Measurements from ENCODE around the gene RNF167. TPM values are rescaled to one million over a fixed set of nuclear protein-coding genes. Genes with fewer than 3 reads are reported as not detected.
A peak's percentile ranks its signal among the peaks of the same experiment; 100 is the strongest.

Gene RNF167
- total RNA-seq, 1 donor from 2014 or later: 13.0 TPM

DNA sequence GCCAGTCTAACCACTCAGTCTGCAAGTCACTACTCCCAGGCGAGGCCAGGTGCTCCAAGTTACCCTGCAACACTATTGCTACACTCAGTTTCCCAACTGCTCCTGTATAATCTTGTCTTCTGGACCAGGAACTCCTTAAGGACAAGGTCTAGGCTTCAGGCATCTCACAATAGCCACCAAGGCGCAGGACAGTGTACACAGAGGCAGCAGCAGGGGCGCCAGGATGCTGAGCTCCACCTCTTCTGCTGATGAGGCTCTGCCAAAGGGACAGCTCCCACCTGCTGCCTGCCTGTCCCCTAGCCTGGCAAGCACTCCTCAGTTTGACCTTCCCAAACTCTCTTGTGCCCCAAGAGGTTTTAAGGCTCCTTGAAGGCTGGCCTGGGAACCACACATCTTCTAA is 3.6 kb upstream of the RNF167 start:
- no peak for FAIRE-seq
- DNase-seq (ENCODE audit: low spot score in 2 of 2): no peak

DNA sequence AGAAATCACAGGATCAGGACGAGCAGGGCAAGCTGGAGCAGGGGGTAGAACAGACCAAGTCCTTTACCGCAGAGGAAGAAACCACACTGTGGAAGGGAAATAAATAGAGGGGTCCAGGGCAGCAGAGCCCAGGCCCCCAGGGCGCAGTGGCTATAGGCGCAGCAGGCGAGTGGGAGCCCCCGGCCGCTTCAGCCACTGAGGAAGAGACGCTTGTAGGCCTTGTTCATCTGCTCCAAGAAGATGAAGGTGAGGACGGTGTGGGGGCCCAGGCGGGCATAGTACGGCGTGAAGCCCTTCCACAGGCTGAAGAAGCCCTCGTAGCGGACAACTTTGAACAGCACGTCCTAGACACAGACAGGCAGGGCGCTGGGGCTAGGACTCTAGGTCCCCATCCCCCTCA is 2.5 kb upstream of the RNF167 start:
- FAIRE-seq: no peak
- DNase-seq (ENCODE audit: low spot score in 2 of 2): no peak

DNA sequence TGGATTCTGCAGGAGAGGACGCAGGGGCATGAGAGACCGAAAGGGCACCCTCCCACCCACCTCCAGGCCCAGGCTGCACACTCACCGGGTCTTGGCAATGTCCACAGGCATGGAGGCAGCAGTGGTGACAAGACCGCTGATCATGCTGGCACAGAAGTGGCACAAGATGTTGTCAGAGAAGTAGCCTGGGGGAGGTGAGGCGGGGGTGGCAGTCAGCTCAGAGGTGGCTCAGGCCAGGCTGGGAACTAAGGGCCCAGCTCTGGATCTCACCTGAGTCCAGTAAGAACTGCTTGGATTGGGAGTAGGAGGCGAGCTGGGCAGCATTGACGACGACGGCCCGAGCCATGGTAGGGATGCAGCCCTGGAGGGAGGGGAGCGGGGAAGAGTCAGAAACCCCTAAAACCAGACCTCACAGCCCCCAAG is 2.0 kb upstream of the RNF167 start:
- no peak for DNase-seq (ENCODE audit: low spot score in 2 of 2)
- no peak for FAIRE-seq

DNA sequence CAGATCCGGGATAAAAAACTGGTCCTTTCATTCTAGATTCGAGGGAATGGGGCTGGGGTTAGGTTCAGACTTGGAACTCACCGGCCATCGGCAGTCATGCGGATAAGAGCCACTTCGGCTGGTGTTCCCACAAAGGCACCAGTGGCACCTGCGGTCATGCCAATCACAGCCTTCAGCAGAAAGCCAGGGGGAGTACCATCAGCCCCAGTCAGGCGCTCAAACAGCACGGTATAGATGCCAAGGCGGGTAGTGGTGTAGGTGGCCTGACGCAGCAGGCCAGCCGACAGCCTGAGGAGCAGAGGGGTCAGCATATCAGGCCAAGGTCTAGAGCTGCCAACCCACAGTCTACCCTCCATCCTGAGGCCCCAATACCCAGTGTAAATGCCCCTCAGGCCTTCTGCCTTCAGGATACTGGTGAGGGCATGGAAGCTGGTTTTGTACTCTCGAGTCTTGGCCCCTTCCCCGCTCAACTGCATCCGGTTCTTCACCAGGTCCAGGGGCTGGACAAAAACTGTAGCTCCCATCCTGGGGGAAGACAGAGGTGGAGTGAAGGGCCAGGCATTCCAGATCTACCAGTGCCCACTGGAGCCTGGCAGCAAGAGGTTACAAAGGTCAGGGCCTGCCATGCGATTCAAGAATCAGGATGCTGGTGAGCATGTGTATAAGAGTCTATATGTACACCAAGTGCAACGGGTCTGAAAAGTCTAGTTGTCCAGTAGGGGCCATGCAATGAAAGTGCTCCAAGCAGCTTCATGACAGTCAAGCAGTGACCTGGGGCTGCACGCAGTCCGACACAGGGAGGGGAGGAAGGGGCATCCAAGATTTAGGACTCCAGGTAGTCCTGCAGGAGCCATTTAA is 1.2 kb upstream of the RNF167 start:
- no peak for DNase-seq (ENCODE audit: low spot score in 2 of 2)
- FAIRE-seq: no peak

DNA sequence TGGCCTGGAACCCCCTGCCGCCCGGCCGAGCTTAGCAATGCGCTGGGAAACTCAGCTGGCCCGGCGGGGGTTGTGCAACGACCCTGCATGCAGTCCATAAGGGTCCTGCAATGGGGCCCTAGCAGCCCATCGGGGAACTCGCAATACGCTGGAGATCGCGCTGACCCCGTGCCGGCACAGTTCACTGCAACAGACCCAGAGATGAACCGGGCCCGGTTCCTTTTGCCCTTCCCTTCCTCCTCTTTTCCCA is 597 bp upstream of the RNF167 start:
- FAIRE-seq (no peak), DNase-seq (ENCODE audit: low spot score in 2 of 2) (no peak)

DNA sequence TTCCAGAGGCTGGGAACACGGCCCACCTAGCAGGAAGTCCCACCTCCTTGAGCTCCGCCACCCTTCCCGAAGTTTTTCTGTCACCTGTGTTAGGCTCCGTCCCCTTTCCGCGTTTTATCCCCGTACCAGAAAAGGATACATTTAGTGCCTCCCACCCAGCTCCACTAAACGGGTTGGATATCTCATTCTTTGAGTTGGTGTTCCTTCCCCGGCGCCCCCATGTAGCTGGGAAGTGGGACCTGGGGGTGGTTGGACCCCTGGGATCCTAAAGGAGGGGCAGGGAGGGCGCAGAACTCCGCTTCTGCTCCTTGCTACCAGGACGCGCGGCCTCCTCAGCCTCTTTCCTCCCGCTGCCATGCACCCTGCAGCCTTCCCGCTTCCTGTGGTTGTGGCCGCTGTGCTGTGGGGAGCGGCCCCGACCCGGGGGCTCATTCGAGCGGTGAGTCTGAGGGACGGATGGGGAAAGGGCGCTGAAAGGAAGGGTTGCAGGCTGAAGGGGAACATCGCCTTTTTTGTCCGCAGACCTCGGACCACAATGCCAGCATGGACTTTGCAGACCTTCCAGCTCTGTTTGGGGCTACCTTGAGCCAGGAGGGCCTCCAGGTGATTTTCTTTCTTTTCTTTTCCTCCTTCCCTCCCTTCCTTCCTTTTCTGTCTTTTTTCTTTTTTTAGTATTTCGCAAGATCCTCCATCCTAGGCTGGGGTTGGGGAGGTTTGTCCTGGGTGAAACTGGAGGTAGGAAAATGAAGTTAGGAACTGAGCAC is 669 bp downstream of the RNF167 start:
- peak in 1 of 2 donors; percentile 90 for DNase-seq (ENCODE audit: low spot score in 2 of 2)
- FAIRE-seq: no peak

DNA sequence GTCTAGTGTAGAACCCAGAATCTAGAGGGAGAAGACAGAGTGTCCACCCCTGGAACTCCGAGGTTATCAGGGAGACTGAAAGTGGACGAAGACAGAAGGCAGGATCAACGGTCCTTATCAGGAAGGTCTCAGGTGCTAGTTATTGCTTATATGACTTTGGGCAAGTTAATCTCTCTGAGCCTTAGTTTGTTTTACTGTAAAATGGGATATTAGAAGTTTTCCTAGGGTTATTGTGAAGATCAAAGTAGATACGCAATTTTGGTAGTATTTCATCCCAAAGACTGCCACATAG is 1.2 kb downstream of the RNF167 start:
- DNase-seq (ENCODE audit: low spot score in 2 of 2) (no peak), FAIRE-seq (no peak)

DNA sequence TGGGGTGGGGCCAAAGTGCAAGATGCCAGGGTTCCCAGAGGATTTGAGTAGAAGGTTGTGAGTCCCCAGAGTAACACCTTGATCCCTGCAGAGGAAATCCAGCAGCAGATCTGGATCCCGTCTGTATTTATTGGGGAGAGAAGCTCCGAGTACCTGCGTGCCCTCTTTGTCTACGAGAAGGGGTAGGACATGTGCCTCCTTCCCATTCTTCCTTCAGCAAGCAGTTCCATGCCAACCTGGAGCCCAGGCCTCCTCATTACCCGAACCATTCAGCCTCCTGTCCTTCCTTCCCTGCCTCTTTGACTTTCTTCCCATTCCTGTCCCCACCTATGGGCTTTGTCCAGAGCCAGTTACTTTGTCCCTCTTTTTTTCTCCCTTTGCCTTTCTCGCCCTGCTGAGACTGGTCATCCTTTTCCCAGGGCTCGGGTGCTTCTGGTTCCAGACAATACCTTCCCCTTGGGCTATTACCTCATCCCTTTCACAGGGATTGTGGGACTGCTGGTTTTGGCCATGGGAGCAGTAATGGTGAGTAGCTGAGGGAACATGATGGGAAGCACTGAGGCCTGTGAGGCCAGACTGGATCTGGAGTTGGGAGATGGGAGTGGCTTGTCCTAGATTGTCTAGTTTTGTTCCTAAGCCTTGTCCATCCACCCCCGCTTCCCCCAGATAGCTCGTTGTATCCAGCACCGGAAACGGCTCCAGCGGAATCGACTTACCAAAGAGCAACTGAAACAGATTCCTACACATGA is 2.9 kb downstream of the RNF167 start:
- DNase-seq (ENCODE audit: low spot score in 2 of 2) (no peak), FAIRE-seq (no peak)

DNA sequence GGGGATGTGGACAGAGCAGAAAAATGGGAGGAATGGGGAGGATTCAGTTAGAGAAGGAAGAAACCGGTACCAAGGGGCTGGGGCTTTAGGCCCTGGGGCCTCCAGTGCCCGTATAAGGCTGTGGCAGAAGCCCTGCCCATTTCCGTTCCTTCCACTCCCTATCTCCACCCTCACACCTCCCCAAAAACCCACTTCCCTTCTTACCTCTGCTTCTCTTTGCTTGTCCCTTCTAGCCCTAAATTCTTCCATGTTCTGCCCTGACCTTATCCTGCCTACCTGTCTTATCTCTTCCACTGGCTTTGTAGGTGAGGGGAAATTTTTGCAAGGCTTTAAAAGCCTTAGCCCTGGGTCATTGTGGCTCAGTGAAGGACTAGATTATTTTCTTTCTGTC is 4.1 kb downstream of the RNF167 start:
- DNase-seq (ENCODE audit: low spot score in 2 of 2): no peak
- no peak for FAIRE-seq

DNA sequence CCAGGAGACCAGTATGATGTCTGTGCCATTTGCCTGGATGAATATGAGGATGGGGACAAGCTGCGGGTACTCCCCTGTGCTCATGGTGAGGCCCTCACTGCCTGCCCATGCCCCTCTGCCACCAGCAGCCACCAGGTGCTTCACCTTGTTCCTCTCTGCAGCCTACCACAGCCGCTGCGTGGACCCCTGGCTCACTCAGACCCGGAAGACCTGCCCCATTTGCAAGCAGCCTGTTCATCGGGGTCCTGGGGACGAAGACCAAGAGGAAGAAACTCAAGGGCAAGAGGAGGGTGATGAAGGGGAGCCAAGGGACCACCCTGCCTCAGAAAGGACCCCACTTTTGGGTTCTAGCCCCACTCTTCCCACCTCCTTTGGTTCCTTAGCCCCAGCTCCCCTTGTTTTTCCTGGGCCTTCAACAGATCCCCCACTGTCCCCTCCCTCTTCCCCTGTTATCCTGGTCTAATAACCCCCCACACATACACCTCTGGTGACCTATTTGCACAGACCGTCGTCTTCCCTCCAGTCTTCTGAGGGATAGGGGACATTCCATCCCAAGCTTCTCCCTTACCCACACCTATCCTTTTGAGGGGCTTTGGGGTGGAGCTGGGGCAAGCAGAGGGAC is 4.6 kb downstream of the RNF167 start:
- DNase-seq (ENCODE audit: low spot score in 2 of 2) (no peak), FAIRE-seq (no peak)

DNA sequence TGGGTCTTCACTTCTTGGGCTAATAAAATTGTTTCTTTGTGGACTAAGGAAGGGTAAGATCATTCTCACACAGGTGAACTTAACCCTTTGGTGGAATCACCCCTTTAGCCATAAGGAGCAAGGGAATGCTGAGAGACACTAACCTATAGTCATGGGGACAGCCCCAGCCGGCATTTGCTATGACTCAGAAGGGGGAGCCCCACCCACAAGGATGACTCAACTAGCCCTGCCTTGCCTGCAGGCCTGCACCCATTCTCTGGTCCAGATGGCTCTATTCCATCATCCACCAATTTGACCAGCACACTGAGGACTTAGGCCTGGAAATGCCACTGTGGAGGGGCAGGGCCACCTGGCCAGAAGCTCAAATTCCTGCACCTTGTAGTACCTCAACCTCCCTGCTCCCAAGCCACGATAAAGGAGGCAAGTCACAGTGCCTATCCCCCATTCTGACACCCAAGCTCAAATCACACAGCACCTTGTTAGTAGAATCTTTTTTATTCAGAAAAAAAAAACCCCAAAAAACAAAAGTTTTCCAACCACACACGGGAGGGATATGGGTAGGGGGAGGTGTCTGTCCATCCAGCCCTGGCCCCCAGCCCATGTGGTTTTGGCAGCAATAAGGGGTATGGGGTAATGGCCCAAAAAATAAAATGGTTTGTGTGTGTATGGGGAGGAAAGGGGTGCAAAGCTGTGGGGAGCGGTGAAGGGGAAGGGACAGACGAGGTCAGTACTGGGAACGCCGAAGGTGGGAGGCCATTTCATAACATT is 5.3 kb downstream of the RNF167 start:
- FAIRE-seq: no peak
- DNase-seq (ENCODE audit: low spot score in 2 of 2): peak in 1 of 2 donors; percentile 72

DNA sequence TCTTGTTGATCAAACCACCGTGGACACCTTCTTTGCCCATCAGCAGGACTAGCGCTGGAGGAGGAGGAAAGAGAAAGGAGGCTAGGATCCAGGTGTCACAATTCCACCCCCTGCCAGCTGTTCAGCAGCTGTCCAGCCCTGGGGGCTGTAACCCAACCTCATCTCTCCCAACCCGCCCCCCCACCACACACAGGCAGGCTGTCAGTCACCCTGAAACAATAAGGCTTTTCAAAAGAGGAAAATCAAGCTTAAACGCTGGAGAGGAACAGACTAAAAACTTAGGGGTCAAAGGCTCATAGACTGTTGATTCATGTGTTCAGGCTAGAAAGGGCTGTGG is 5.8 kb downstream of the RNF167 start:
- DNase-seq (ENCODE audit: low spot score in 2 of 2) (no peak), FAIRE-seq (no peak)

DNA sequence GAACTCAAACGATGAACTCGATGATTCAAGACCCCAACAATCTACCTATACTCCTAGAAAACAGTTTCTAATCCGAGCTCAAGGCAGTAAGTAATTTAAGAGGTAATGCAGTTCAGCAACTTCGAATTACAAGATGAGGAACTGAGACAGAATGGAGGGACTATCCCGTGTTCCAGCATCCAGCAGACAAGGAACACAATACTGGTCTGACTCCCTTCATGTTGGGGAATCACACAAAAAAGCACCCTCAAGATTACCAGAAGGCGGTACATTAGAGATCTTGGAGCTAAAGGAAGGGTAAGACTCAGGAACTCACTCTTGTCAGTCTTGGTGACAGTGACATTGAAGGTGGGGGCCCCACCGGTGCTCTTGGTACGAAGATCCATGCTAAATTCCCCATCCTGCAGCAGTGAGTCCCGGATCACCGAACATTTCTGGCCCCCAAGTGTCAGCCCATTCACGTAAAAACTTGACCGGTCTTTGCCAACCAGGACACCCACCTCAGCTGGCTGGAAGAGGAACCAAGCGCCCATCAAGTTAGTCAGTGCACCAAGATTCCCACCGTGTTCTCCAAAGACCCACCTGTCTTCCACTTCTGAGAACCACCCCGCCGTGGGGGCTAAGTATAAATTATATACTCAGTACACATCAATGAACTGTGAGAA is 6.4 kb downstream of the RNF167 start:
- FAIRE-seq (no peak), DNase-seq (ENCODE audit: low spot score in 2 of 2) (no peak)

DNA sequence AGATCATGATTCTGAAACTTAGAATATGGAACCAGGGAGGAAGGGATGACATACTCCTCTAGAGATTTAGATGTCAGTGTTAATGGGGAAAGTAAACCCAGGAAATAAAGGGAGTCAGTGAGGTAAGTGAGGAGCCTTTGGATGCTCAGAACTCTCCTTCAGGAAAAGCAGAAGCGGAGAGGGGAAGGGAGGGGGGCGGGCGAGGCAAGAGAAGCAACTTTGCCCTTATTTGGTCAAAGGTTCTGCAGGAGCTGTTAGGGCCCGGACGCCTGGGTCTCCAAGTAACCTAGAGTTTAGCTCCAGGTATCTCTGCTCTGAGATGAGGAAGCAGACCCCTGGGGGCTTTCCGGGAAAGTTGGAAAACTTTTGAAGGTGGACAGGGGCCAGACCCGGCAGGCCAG is 6.9 kb downstream of the RNF167 start:
- no peak for FAIRE-seq

DNA sequence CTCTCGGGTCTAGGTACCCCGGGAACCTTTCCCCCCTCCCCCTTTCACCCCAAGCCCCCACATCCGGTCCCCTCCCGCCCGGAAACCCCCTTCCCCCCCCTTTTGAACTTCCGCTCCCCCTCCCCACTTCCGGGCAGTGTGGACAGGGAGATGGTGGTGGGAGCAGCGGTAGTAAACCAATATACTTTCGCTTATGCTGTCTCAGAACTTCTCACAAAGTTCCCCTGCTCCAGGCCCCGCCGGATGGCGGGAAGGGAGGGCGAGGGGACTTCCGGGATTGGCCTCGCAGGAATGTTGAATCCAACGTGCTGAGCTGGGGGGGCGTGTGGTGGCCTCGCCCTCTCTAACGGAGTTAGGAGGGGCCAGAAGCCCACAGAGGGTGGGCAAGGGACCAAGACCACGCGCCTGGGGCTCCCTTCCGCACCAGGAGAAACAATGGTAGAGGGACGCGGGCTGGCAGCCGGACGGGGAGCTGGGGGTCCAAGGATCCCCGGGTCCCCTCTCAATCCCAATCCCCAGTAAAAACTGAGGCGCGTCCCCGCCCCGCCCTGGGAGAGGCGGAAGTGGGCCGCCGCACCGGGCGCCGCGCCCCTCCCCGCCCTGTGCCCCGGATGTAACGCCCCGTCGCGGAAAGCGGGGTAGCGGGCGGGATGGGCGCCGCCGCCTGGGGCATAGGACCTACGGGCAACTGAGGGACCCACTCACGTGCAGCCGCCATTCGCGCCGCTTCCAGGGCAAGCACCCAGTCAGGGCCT is 7.5 kb downstream of the RNF167 start:
- FAIRE-seq (no peak), DNase-seq (ENCODE audit: low spot score in 2 of 2) (peak; percentile 70 to 71)

More for the DNA sequence above, 6.9 kb downstream of the RNF167 start:
- no peak for DNase-seq (ENCODE audit: low spot score in 2 of 2)

DNA sequence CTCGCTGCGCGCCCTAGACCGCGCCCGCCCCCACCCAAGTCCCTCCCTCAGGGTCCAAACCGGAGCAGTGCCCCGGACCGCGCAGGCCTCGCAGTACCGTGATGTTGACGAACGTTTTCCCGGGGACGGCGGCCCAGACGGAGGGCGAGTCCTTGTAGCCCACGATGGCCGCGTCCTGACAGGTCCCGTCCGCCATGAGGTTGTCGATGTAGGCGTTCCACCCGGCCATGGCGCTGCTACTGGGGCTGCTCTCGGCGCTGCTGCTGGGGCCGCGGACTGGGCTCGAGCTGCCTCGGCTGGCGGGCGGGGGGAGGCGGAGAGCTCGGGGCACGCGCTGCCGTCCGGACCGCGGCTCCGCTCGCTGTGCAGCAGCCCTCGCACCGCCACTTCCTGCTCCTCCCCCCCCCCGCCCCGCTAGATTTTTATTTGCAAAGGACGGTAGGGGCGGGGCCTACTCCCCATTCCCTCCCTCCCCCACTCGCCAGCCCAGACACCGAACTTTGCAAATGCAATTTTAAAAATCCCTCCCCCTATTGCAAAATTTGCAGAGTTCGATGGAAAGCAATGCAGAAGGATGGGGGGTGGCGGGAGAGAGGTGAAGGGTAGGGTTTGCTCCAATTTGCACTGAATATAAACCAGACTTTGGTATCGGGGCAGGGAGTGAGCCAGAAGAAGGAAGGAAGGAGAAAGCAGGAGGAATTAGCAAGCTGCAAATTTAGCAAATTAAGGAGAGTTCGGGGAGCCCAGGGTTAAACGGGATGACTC is 8.3 kb downstream of the RNF167 start, which contains the start of gene PFN1:
Gene PFN1 (minus strand): TSS at position 365 of the 765 bp plus-strand sequence. CDS start 136 bp downstream, at position 229.
- DNase-seq (ENCODE audit: low spot score in 2 of 2) (peak; percentile 90 to 97), FAIRE-seq (no peak)

DNA sequence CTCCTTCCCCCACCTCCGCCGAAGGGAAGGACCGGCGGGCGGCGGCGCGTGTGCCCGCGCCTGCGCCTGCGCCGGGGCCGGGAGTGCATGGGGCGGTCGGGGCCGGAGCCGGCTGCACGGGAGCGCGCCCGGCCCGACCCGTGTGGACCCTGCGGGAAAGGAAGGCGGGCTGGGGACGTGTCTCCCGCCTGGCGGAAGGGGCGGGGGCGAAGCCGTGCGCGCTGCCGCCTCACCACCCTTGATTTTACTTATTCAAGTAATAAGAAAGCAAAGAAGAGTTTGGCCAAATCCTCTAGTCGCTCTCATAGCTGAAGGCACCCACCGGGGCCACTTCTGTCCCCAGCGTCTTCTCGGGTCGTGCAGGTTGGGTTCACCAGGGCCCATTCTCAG is 8.9 kb downstream of the RNF167 start:
- no peak for FAIRE-seq
- DNase-seq (ENCODE audit: low spot score in 2 of 2): peak; percentile 95 to 97

DNA sequence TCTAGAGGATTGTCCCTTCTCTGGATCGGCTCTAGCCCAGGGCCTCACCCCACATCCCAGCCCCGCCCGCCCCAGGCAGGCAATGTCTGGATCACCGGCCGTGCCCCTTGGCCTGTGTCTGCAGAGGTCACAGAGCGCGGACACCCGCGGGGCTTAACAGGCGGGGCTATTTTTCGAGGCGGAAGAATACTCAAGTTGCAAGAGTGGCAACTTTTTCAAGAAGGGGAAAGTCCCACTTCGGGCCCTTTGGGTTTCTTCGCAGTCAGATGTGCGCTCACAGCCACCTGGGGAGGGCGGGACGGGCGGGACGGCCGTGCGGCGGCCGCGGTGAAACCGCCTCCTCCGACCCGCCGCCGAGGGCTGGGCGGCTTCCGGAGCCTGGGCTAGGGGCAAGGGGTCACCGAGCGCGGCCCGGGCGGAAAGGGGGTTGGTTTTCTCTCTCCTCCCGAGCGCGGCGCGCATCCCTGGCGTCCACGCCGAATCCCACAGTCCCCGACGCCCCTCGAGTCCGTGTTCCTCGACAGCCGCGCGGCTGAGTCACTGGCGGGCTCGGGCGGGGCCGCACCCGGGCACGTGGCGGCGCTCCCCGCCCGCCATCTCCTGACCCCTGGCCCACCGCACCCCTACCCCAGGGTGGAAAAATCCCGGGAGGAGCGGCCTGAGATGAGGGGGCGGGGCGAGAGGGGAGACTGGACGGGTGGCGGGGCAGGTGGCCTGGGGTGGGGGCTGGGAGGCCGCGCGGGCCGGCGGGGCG is 9.4 kb downstream of the RNF167 start:
- FAIRE-seq (no peak), DNase-seq (ENCODE audit: low spot score in 2 of 2) (peak; percentile 64 to 83)

Measured in frontal cortex (tissue), 4 donors.